Fibroblast of lung (primary cell): ENCODE results near the gene ATP23.

Experiments used
- CTCF ChIP-seq, 2 donors: IDR thresholded peaks in 1 of 2; conservative IDR thresholded peaks in 1 of 2; 1 replicate in 1 of 2; 2 replicates in 1 of 2; pipeline ENCODE4 v1.5.1; 2011 to 2012; ENCODE audit warnings: low read length in 2 of 2, control low read depth in 1 of 2, inconsistent platforms in 1 of 2, low read depth in 1 of 2, mild to moderate bottlenecking in 1 of 2
- EZH2 ChIP-seq: IDR thresholded peaks from 2 replicates; pipeline ENCODE4 v1.5.1; 2012; ENCODE audit warnings: low read length, control low read depth, mild to moderate bottlenecking; ENCODE audit errors: missing control alignments

DNA sequence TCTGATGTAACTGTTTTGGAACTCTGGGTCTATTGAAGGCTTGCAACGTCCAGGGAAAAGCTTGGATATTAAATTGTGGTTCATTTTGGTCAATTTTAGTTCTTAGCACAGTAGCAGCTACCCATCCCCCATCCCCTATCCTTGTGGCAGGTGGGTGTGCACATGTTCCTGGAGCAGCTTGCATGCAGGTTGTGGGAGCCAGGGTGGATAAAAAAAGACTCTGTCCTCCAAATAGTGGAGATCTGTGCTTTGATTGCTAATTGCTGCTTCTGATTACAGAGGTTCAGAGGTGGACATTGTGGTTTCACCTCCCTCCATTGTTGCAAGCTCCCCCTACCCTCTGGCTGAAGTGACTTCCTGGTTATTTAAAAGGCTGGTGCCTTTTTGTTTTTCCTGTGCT lies 23.1 kb downstream of the ATP23 start:
- TF ChIP-seq CTCF (conservative IDR thresholded peaks at IDR 0.05 in 1 of 2, IDR thresholded peaks at IDR 0.05 in 1 of 2; ENCODE audit: low read depth in 1 of 2, low read length in 2 of 2) (no peak), EZH2 (no peak)
